ENCODE results near the gene OPCML.

OPCML gene

DNA sequence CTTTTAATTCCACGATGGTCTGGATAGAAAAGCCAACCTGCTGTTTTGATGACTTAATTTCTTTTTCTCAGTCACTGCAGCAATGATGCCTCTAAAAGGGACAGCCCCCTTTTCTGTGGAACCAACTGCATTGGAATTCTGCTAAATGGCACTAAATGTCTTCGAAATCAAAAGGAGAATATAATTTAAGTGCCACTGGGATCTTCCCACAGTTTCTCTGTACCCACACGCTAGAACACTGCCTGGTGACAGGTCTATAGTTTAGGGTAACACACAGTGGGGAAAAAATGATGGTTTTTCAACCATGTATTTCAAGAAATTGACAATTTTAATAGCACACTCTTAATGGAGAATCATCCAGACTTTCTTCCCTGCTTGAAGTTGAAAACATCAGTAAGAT, 182.3 kb downstream of the OPCML start:
- in situ Hi-C loops (cut with HindIII; ENCODE audit: low pct_unique_long_range_greater_than_20kb, low sequenced_read_pairs), result no loop called here
- DNase-seq (ENCODE audit: low read depth in 1 of 2, low spot score in 1 of 2), result no peak
- TF ChIP-seq JUND (IDR thresholded peaks at IDR 0.05; ENCODE audit: low read depth), result no peak

DNA sequence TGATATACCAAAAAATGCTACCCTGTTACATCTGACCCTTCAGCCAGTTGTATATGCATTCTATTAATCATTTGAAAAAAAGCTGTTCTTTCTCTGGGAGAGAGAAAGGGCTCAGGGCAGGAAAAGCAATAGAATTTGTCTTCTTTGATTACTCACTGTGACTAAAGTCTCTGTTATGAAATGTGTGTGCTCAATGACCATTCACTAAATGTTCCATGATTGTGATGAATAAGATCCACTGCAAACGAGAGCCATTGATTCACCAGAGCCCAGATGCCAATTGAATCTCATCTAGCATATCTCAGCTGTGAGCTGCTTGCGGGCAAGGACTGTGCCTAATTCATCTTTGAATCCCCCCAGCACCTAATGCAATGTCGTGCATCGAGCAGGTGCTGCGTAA, 184.3 kb downstream of the OPCML start:
- DNase-seq (ENCODE audit: low read depth in 1 of 2, low spot score in 1 of 2), result no peak
- TF ChIP-seq JUND (IDR thresholded peaks at IDR 0.05; ENCODE audit: low read depth), result no peak
- in situ Hi-C loops (cut with HindIII; ENCODE audit: low pct_unique_long_range_greater_than_20kb, low sequenced_read_pairs), result no loop called here

DNA sequence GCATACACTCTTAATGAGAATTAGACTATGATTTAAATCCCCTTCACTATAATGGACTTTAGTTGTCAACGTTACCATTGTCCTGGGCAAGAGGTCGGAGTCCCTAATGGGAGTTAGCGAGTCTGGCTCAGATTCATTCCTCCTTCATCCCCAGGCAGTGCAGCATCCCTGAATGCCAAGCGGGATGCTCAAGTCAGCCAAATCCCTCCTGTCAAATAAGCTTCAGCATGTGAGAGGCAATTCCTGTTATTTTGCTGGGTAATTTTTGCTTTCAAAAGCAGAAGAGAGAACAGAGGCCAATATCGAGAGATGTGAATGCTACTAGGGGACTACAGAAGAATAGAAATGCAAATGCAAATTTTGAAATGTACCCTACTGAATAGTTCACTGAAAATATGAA, 186.2 kb downstream of the OPCML start:
- no peak for TF ChIP-seq JUND (IDR thresholded peaks at IDR 0.05; ENCODE audit: low read depth)
- DNase-seq (ENCODE audit: low read depth in 1 of 2, low spot score in 1 of 2), result no peak
- in situ Hi-C loops (cut with HindIII; ENCODE audit: low pct_unique_long_range_greater_than_20kb, low sequenced_read_pairs), result no loop called here

DNA sequence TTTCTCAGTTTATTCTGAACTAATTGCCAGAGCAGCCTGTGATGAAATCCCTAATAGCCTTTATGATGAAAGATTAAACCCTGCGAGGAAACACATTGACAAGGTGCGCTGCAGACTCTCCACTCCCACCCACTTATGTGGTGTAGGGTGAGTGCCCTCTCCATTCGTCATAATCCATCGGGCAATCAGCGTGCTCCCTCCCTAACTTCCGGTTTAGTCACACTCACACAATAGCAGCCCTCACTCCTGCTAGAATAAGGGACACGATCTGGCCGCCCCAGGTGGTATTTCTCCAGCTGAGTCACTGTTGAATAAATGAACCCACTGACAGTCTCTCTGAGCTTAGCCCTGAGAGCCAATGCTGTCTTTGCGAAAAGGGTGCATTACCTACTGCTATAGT, 188.3 kb downstream of the OPCML start:
- in situ Hi-C loops (cut with HindIII; ENCODE audit: low pct_unique_long_range_greater_than_20kb, low sequenced_read_pairs), result no loop called here
- no peak for TF ChIP-seq JUND (IDR thresholded peaks at IDR 0.05; ENCODE audit: low read depth)
- no peak for DNase-seq (ENCODE audit: low read depth in 1 of 2, low spot score in 1 of 2)

DNA sequence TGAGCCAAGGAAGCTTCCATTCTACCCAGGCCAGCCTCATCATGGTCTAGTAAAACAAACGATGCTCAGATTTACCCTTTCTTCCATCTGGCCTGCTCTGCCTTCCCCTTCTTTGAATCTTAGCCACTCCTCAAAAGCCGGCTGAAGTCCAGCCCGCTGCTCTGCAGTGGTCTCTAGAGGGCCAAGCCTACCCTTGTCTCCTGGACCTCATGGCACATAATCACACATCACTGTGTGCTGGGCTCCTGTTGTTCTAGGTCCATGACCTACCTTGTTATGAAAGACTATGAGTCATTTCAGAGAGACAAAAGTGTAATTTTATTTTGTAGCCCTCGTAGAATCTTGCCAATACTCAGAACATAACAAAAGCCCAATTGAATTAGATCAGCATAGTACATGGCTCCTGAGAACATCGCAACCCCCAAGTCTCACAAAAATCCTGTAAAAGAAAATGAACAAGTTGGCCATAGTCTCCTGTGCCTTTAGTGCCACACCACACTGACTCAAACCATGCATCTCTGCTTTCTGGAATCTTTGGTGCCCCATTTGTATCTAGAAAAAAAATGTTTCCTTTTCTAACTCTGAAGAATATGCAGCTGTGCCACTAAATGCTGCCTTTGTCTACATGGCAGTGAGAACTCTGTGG, 192.7 kb downstream of the OPCML start:
- DNase-seq (ENCODE audit: low read depth in 1 of 2, low spot score in 1 of 2), result no peak
- no peak for TF ChIP-seq JUND (IDR thresholded peaks at IDR 0.05; ENCODE audit: low read depth)
- in situ Hi-C loops (cut with HindIII; ENCODE audit: low pct_unique_long_range_greater_than_20kb, low sequenced_read_pairs), result no loop called here

DNA sequence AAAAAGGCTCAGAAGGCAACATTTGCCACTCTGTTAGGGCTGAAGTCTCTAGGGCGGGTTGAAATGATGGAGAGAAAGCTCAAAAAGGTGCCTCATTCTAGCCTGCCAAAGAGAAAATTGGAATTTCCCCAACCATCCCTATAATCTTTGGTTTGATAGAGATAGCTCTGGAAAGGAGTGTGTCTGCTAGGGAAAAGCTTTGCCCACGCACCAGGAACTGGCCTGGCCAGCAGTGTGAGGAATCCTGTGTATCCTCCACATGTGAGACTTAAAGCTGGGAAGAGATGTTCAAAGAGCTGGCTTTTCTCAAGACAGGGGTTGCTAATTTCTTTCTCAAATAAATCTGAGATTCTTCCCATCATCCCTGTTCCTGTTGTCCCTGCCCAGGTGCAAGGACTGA, 193.7 kb downstream of the OPCML start:
- no peak for DNase-seq (ENCODE audit: low read depth in 1 of 2, low spot score in 1 of 2)
- no peak for TF ChIP-seq JUND (IDR thresholded peaks at IDR 0.05; ENCODE audit: low read depth)
- in situ Hi-C loops (cut with HindIII; ENCODE audit: low pct_unique_long_range_greater_than_20kb, low sequenced_read_pairs), result no loop called here

DNA sequence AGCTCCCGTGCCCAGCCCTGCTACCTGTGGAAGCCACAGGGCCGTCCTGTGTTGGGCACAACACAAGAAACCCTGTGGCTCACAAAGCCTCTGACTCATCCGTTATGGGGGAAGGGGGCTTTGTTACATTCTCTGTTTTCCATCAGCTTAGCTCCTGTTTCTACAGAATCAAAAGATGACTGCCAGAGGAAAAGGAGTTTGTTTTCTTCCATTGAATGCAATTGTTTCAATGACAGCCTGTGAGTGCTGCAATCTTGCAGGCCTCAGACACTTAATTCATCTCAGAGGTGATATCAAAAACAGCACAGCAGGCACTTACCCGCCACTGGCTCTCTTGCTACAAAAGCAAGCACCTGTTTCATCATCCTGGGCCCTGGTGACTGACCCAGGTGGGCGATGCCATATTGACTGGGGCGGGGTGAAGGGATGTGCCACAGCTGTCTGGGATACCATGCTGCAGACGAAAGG, 194.3 kb downstream of the OPCML start:
- in situ Hi-C loops (cut with HindIII; ENCODE audit: low pct_unique_long_range_greater_than_20kb, low sequenced_read_pairs), result no loop called here
- no peak for TF ChIP-seq JUND (IDR thresholded peaks at IDR 0.05; ENCODE audit: low read depth)
- no peak for DNase-seq (ENCODE audit: low read depth in 1 of 2, low spot score in 1 of 2)

DNA sequence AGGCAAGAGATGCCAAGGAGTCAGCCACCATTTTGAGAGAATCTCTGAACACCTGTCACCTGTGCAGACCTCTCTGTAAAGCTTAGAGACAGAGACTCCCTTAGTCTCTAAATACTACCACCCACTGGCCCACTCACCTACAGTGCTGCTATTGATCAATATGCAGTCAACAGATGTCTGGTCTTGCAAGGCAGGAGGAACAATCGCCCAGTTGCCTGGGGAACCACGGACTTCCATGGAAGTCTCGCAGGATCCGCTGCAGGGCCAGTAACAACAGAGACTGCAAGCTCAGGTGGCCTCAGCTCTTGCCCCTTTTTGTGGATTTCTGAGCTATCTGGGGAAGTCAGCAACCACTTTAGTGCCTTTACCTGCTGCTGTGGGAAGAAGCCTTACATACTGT, 195.1 kb downstream of the OPCML start:
- no peak for DNase-seq (ENCODE audit: low read depth in 1 of 2, low spot score in 1 of 2)
- no peak for TF ChIP-seq JUND (IDR thresholded peaks at IDR 0.05; ENCODE audit: low read depth)
- in situ Hi-C loops (cut with HindIII; ENCODE audit: low pct_unique_long_range_greater_than_20kb, low sequenced_read_pairs), result no loop called here

DNA sequence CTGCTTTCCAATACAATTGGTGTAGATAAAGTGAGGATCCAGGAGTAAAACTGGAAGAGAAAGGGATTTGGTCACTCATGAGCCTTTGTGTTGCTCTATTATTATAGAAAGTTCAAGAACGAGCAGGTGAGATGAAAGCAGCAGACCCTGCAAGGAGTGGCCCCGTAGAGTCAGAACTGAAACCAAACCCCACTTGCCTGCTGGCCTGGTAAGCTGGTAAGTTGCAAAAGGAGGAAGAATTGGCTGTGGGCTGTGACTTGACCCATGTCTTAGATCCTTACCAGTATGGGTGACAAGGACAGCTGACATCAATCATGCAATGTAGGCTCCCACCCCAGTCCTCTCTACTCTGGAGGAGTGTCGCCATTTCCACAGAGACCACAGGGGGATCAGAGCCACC, 201.3 kb downstream of the OPCML start:
- no peak for DNase-seq (ENCODE audit: low read depth in 1 of 2, low spot score in 1 of 2)
- no peak for TF ChIP-seq JUND (IDR thresholded peaks at IDR 0.05; ENCODE audit: low read depth)
- in situ Hi-C loops (cut with HindIII; ENCODE audit: low pct_unique_long_range_greater_than_20kb, low sequenced_read_pairs), result no loop called here

DNA sequence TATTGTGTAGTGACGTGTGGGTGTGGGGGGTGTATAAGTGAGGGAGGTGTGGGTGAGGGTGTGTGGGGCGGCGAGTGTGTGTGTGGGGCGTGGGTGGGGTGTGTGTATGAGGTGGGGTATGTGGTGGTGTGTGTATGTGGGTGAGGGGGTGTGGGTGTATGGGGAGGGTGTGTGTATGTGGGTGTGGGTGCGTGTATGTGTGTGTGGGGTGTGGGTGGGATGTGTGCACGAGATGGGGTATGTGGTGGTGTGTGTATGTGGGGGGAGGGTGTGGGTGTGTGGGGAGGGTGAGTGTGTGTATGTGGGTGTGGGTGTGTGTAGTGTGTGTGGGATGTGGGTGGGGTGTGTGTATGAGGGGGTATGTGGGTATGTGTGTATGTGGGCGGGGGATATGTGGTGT, 205.5 kb downstream of the OPCML start:
- in situ Hi-C loops (cut with HindIII; ENCODE audit: low pct_unique_long_range_greater_than_20kb, low sequenced_read_pairs), result no loop called here
- TF ChIP-seq JUND (IDR thresholded peaks at IDR 0.05; ENCODE audit: low read depth), result no peak
- no peak for DNase-seq (ENCODE audit: low read depth in 1 of 2, low spot score in 1 of 2)

DNA sequence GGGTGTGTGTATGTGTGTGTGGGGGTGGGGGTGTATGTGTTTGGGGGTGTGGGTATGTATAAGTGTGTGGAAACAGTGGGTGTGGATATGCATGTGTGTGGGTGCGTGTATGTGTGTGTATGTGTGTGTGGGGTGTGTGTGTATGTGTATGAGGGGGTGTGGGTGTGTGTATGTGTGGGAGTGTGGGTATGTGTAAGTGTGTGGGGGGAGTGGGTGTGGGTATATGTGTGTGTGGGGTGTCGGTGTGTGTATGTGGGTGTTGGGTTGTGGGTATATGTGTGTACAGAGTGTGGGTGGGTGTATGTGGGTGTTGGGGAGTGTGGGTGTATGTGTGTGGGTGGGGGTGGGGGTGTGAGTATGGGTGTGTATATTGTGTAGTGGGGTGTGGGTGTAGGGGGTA, 206.0 kb downstream of the OPCML start:
- no peak for TF ChIP-seq JUND (IDR thresholded peaks at IDR 0.05; ENCODE audit: low read depth)
- DNase-seq (ENCODE audit: low read depth in 1 of 2, low spot score in 1 of 2), result no peak
- in situ Hi-C loops (cut with HindIII; ENCODE audit: low pct_unique_long_range_greater_than_20kb, low sequenced_read_pairs), result no loop called here

DNA sequence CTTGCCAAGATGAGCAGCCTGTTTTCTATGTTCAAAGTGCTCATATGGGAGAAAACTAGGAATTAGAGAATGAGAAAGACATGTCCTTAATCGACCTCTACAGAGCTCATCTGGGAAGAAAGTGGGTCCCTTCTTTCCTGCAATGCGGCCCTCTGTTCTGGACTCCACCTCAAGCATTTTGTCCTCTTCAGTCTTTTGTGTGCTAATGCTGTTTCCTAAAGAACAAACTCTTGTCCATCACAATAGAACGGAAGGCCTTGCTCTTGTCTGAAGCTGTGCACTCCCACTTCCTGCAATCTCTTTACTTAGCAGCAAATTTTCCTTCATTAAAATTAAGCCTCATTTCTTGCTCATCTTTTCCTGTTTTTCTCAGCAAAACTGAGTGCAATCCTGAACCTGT, 206.6 kb downstream of the OPCML start:
- in situ Hi-C loops (cut with HindIII; ENCODE audit: low pct_unique_long_range_greater_than_20kb, low sequenced_read_pairs), result no loop called here
- TF ChIP-seq JUND (IDR thresholded peaks at IDR 0.05; ENCODE audit: low read depth), result no peak
- DNase-seq (ENCODE audit: low read depth in 1 of 2, low spot score in 1 of 2), result no peak

DNA sequence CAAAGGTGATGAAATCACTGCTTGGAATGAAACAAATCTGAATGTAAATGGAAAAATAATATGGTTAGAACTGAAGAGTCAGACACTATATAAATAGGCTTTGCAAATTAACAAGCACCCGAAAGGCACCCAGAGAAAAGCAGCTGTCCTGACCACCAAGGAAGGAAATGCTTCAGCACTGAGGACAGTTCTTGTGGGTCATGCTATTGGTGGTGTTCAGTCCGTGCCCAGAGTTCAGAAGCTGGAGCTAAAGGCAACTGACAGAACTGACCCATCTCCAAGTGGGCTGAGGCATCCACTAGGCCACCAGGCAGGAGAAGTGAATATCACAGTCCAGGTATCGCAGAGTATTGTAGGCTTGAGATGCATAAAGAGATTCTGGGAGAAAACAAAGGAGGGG, 208.9 kb downstream of the OPCML start:
- no peak for TF ChIP-seq JUND (IDR thresholded peaks at IDR 0.05; ENCODE audit: low read depth)
- in situ Hi-C loops (cut with HindIII; ENCODE audit: low pct_unique_long_range_greater_than_20kb, low sequenced_read_pairs), result no loop called here
- DNase-seq (ENCODE audit: low read depth in 1 of 2, low spot score in 1 of 2), result peak; percentile 22 to 52

DNA sequence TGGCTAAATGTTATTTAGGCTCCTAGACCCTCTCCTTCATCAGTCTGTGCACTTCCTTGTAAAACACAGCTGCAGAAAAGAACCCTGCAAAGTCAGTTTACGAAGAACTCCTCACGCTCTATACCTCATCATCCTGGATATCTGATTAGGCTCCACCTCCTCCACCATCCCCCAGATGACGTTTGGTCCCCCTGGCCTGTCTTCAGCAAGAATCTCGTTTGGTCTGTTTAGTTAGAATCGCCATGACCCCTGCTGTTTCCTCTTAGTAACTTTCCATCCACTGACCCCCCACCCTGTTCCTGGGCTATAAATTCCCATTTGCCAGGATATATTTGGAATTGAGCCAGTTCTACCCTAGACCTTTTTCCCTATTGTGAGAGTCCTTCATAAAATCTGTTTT, 214.1 kb downstream of the OPCML start:
- no peak for DNase-seq (ENCODE audit: low read depth in 1 of 2, low spot score in 1 of 2)
- in situ Hi-C loops (cut with HindIII; ENCODE audit: low pct_unique_long_range_greater_than_20kb, low sequenced_read_pairs), result no loop called here
- TF ChIP-seq JUND (IDR thresholded peaks at IDR 0.05; ENCODE audit: low read depth), result no peak
